PC-3 (cell line): ENCODE results near the gene C9orf40. TPM values are rescaled to one million over a fixed set of nuclear protein-coding genes. Genes with fewer than 3 reads are reported as not detected.

Experiments
- ATAC-seq: fragments of 200-7000 bp; cut with Tn5 transposase; 2 replicates; pipeline ENCODE4 v1.9.1; 2020; ENCODE audit warnings: mild to moderate bottlenecking, moderate library complexity
- BruUV-seq: library from RNA; stranded (reverse); fragments of 400-500 nt; replicated peaks from 2 replicates; lab custom pipeline; 2021; lab: Mats Ljungman, UMichigan
- CTCF ChIA-PET: fragments of 300-600 bp; sonication (Branson Sonifier 250); formaldehyde crosslinking; loops from one replicate; lab custom pipeline; 2022; ENCODE audit warnings: antibody characterized with exemption; lab: Charles Lee
- POLR2A ChIA-PET: fragments of 300-600 bp; sonication (Branson Sonifier 250); formaldehyde crosslinking; loops from one replicate; lab custom pipeline; 2022; ENCODE audit warnings: antibody characterized with exemption; ENCODE audit not compliant: unreplicated experiment; lab: Charles Lee
- DNase-seq: peaks from one replicate; pipeline ENCODE4 v3.0.0-alpha.2; 2015
- H2AFZ ChIP-seq: fragments of 300-600 bp; sonication (generic); 2 replicates; pipeline ENCODE4 v1.6.0; 2016; ENCODE audit warnings: antibody characterized with exemption, low read length
- H3F3A ChIP-seq: fragments of 300-600 bp; sonication (generic); one replicate; pipeline ENCODE4 v1.6.0; 2017; ENCODE audit warnings: antibody characterized with exemption, low read length, control low read depth, mild to moderate bottlenecking; ENCODE audit not compliant: unreplicated experiment
- H3K27ac ChIP-seq: fragments of 300-600 bp; sonication (generic); 2 replicates; pipeline ENCODE4 v1.5.1; 2016; ENCODE audit warnings: mild to moderate bottlenecking, low read length
- H3K27me3 ChIP-seq: fragments of 300-600 bp; sonication (generic); 2 replicates; pipeline ENCODE4 v1.6.1; 2016; ENCODE audit warnings: low read length, mixed read lengths
- H3K36me3 ChIP-seq: fragments of 300-600 bp; sonication (generic); 2 replicates; pipeline ENCODE4 v1.6.1; 2016; ENCODE audit warnings: low read depth, mixed run types, low read length, mixed read lengths
- H3K4me1 ChIP-seq: fragments of 300-600 bp; sonication (generic); 2 replicates; pipeline ENCODE4 v1.5.1; 2016; ENCODE audit warnings: low read length; ENCODE audit not compliant: insufficient read depth
- H3K4me2 ChIP-seq: fragments of 300-600 bp; sonication (generic); 2 replicates; pipeline ENCODE4 v1.6.0; 2016; ENCODE audit warnings: low read length
- H3K4me3 ChIP-seq: fragments of 300-600 bp; sonication (generic); 2 replicates; pipeline ENCODE4 v1.5.1; 2016; ENCODE audit warnings: mild to moderate bottlenecking, low read length, mixed read lengths
- H3K79me2 ChIP-seq: fragments of 300-600 bp; sonication (generic); 2 replicates; pipeline ENCODE4 v1.6.1; 2017; ENCODE audit warnings: low read length, mixed read lengths
- H3K9ac ChIP-seq: fragments of 300-600 bp; sonication (generic); 2 replicates; pipeline ENCODE4 v1.6.0; 2016; ENCODE audit warnings: mild to moderate bottlenecking, low read length
- H3K9me2 ChIP-seq: fragments of 300-600 bp; sonication (generic); replicated peaks from 2 replicates; pipeline ENCODE4 v1.6.1; 2016; ENCODE audit warnings: mixed run types, low read length, mixed read lengths
- H3K9me3 ChIP-seq: fragments of 300-600 bp; sonication (generic); 2 replicates; pipeline ENCODE4 v1.6.1; 2016; ENCODE audit warnings: low read length, mixed read lengths
- H4K20me1 ChIP-seq: fragments of 300-600 bp; sonication (generic); 2 replicates; pipeline ENCODE4 v1.6.1; 2016; ENCODE audit warnings: low read length, mixed read lengths
- CTCF ChIP-seq: fragments of 300-600 bp; sonication (generic); conservative IDR thresholded peaks from 2 replicates; pipeline ENCODE4 v1.5.1; 2017; ENCODE audit warnings: antibody characterized with exemption, low read depth, mild to moderate bottlenecking, low read length
- EZH2 ChIP-seq: fragments of 300-600 bp; sonication (generic); IDR thresholded peaks from one replicate; pipeline ENCODE4 v1.6.1; 2017; ENCODE audit warnings: antibody characterized with exemption, mild to moderate bottlenecking, low read length; ENCODE audit not compliant: unreplicated experiment
- EZH2phosphoT487 ChIP-seq: fragments of 300-600 bp; sonication (generic); IDR thresholded peaks from 2 replicates; pipeline ENCODE4 v1.6.1; 2018; ENCODE audit warnings: mild to moderate bottlenecking, antibody characterized with exemption, low read length, borderline replicate concordance
- intact Hi-C: fragments of 100-400 bp; cut with micrococcal nuclease; formaldehyde crosslinking; loops from 2 replicates; pipeline ENCODE4 v1.9.0; 2023
- total RNA-seq: library from RNA; depleted of rRNA; stranded (reverse); fragments of >200 nt; gene quantifications from 2 replicates; pipeline ENCODE4 v1.2.3, GENCODE V29; 2014

Gene C9orf40
- total RNA-seq, 1 experiment from 2014 or later: 4.7 TPM

GRCh38 chr9:74951107-74951720, 1.5 kb downstream of the C9orf40 start:
- peak overlapping the region; percentile 83 for H3K4me2 ChIP-seq
- H4K20me1 ChIP-seq: no peaks in the 10 kb centered on the region
- no peaks in the 10 kb centered on the region for H3K27me3 ChIP-seq
- H3F3A ChIP-seq: no peaks in the 10 kb centered on the region
- peak overlapping the region; percentile 80 for H3K4me3 ChIP-seq
- intact Hi-C loops: loop anchor here (5.0 kb wide), 2 partner anchors 76 to 136 kb away; partner anchors contain the start of genes CARNMT1, NMRK1 and OSTF1
- no peaks in the 10 kb centered on the region for H3K9me2 ChIP-seq
- TF ChIP-seq EZH2 (no peak), EZH2phosphoT487 (no peak), CTCF (no peak)
- peak overlapping the region; percentile 91 for H2AFZ ChIP-seq
- H3K27ac ChIP-seq: no peak overlapping the region
- peaks cover 8% of the 10 kb centered on the region for H3K79me2 ChIP-seq
- TSS peak; percentile 53 for BruUV-seq
- ChIA-PET CTCF (interaction anchor here (0.6 kb wide), 1 partner anchor 10 kb away, joined by 3 read pairs; no protein-coding TSS in a partner anchor), POLR2A (no interaction called here)
- H3K9ac ChIP-seq: peak overlapping the region; percentile 61; the same call in 1 of the 2 replicates
- no peak for ATAC-seq
- H3K9me3 ChIP-seq: no peaks in the 10 kb centered on the region
- no peaks in the 10 kb centered on the region for H3K4me1 ChIP-seq
- H3K36me3 ChIP-seq: no peaks in the 10 kb centered on the region
- DNase-seq: no peak

- no TSS peak for BruUV-seq
- Histone ChIP-seq H3K36me3 (no peaks in the 10 kb centered on the region), H3K27me3 (no peaks in the 10 kb centered on the region), H3K79me2 (peaks cover 8% of the 10 kb centered on the region), H3K4me3 (no peak overlapping the region), H3K27ac (no peak overlapping the region), H4K20me1 (no peaks in the 10 kb centered on the region), H3K9me3 (no peaks in the 10 kb centered on the region), H3K4me1 (no peaks in the 10 kb centered on the region), H3K4me2 (no peak overlapping the region), H2AFZ (no peak overlapping the region), H3F3A (no peaks in the 10 kb centered on the region), H3K9me2 (no peaks in the 10 kb centered on the region), H3K9ac (no peak overlapping the region)
- intact Hi-C loops: loop anchor here (5.0 kb wide), 2 partner anchors 77 to 137 kb away; partner anchors contain the start of genes CARNMT1, NMRK1 and OSTF1
- CTCF ChIA-PET: no interaction called here
- DNase-seq (peak; percentile 4), ATAC-seq (no peak)
- TF ChIP-seq EZH2: no peak
- POLR2A ChIA-PET: no interaction called here
These were observed 2.6 kb downstream of the C9orf40 start for GRCh38 chr9:74949859-74950855.

GRCh38 chr9:74948937-74949336, 3.8 kb downstream of the C9orf40 start:
- Histone ChIP-seq H3K9ac (no peak overlapping the region), H3K4me2 (no peak overlapping the region), H3K4me3 (no peak overlapping the region), H3K79me2 (peaks cover 8% of the 10 kb centered on the region), H2AFZ (no peak overlapping the region), H3K9me3 (no peaks in the 10 kb centered on the region), H3K36me3 (no peaks in the 10 kb centered on the region), H3K27ac (no peak overlapping the region), H3F3A (no peaks in the 10 kb centered on the region), H3K9me2 (no peaks in the 10 kb centered on the region), H3K4me1 (no peaks in the 10 kb centered on the region), H3K27me3 (no peaks in the 10 kb centered on the region), H4K20me1 (no peaks in the 10 kb centered on the region)
- ChIA-PET CTCF (no interaction called here), POLR2A (no interaction called here)
- TF ChIP-seq EZH2 (no peak), CTCF (no peak), EZH2phosphoT487 (no peak)
- no peak for DNase-seq
- BruUV-seq: no TSS peak
- ATAC-seq: no peak
- intact Hi-C loops: no loop called here
